Activated naive CD8-positive, alpha-beta T cell treated with anti-CD3 and anti-CD28 coated beads, Interleukin-2, amount 50 U/mL, for 16 hours (primary cell): Measurements from ENCODE around the gene IMPDH1.
A peak's percentile ranks its signal among the peaks of the same experiment; 100 is the strongest.

ENCODE experiments used
- DNase-seq: peaks from one replicate; pipeline ENCODE4 v3.0.0-alpha.2; 2020; ENCODE audit warnings: low read depth, low spot score

IMPDH1 gene

GRCh38 chr7:128387216-128388144, 22.3 kb downstream of the IMPDH1 start:
- DNase-seq = peak; percentile 56

GRCh38 chr7:128385988-128386925, 23.5 kb downstream of the IMPDH1 start:
- no peak for DNase-seq

- DNase-seq = no peak
These were observed 25.1 kb downstream of the IMPDH1 start for GRCh38 chr7:128384726-128385125.

- DNase-seq = no peak
These were observed 26.0 kb downstream of the IMPDH1 start for GRCh38 chr7:128383776-128384175.

- DNase-seq = no peak
These were observed 28.5 kb downstream of the IMPDH1 start for GRCh38 chr7:128381161-128381821.

GRCh38 chr7:128380483-128381106, 29.2 kb downstream of the IMPDH1 start:
- DNase-seq = no peak

- DNase-seq = no peak
These were observed 29.8 kb downstream of the IMPDH1 start for GRCh38 chr7:128379900-128380479.

- no peak for DNase-seq
These were observed 31.1 kb downstream of the IMPDH1 start for GRCh38 chr7:128378637-128379036.

- no peak for DNase-seq
These were observed 33.7 kb downstream of the IMPDH1 start for GRCh38 chr7:128376077-128376476.

GRCh38 chr7:128374041-128374440, 35.7 kb downstream of the IMPDH1 start:
- DNase-seq = no peak

GRCh38 chr7:128373606-128374005, 36.2 kb downstream of the IMPDH1 start:
- no peak for DNase-seq

- DNase-seq = no peak
These were observed 39.3 kb downstream of the IMPDH1 start for GRCh38 chr7:128370491-128370890.

- DNase-seq = no peak
These were observed 42.8 kb downstream of the IMPDH1 start for GRCh38 chr7:128366986-128367385.

GRCh38 chr7:128366300-128366699, 43.5 kb downstream of the IMPDH1 start:
- no peak for DNase-seq

GRCh38 chr7:128365432-128365831, 44.4 kb downstream of the IMPDH1 start:
- DNase-seq = no peak

- no peak for DNase-seq
These were observed 45.5 kb downstream of the IMPDH1 start for GRCh38 chr7:128364166-128364870.

GRCh38 chr7:128363261-128363721, 46.5 kb downstream of the IMPDH1 start:
- DNase-seq = no peak

GRCh38 chr7:128362670-128363069, 47.1 kb downstream of the IMPDH1 start:
- no peak for DNase-seq

- no peak for DNase-seq
These were observed 48.1 kb downstream of the IMPDH1 start, which contains the start of gene PRRT4 for GRCh38 chr7:128361411-128362379. PRRT4 (minus strand) TSS chr7:128361690.
